GM23338 (cell line): ENCODE results near the gene HOXC5.

ENCODE experiments used
- CREB1 ChIP-seq: fragments of 250-450 bp; sonication (Bioruptor Pico); IDR thresholded peaks from 2 replicates; pipeline ENCODE4 v1.5.0; 2020; ENCODE audit warnings: low read depth, mild to moderate bottlenecking, moderate library complexity
- EZH2 ChIP-seq: fragments of 200-600 bp; sonication (generic); IDR thresholded peaks from one replicate; pipeline ENCODE4 v1.8.0; 2017; ENCODE audit warnings: antibody characterized with exemption, mild to moderate bottlenecking, low read depth; ENCODE audit not compliant: unreplicated experiment
- EZH2phosphoT487 ChIP-seq: fragments of 200-600 bp; sonication (generic); IDR thresholded peaks from one replicate; pipeline ENCODE4 v1.8.1; 2018; ENCODE audit warnings: antibody characterized with exemption; ENCODE audit not compliant: unreplicated experiment
- JUNB ChIP-seq: IDR thresholded peaks from one replicate; pipeline ENCODE4 v1.6.1; 2016; ENCODE audit warnings: antibody characterized with exemption; ENCODE audit not compliant: unreplicated experiment
- NANOG ChIP-seq: IDR thresholded peaks from 2 replicates; pipeline ENCODE4 v1.6.1; 2016; ENCODE audit warnings: antibody characterized with exemption, borderline replicate concordance
- POLR2AphosphoS5 ChIP-seq: IDR thresholded peaks from 2 replicates; pipeline ENCODE4 v1.6.1; 2016; ENCODE audit warnings: antibody characterized with exemption, low read depth
- TF ChIP-seq, protein P1 (sequence below), 2 experiments: fragments of 200-600 bp in 1 of 2; sonication (generic) in 1 of 2; conservative IDR thresholded peaks; 2 replicates each; pipeline versions ENCODE4 v1.5.1 to v1.6.1; 2016 to 2017; ENCODE audit warnings: antibody characterized with exemption in 2 of 2, low read depth in 2 of 2, mild to moderate bottlenecking in 2 of 2, moderate library complexity in 1 of 2
- TF ChIP-seq, protein P2 (sequence below): IDR thresholded peaks from one replicate; pipeline ENCODE4 v1.6.1; 2018; ENCODE audit warnings: antibody characterized with exemption; ENCODE audit not compliant: unreplicated experiment

DNA sequence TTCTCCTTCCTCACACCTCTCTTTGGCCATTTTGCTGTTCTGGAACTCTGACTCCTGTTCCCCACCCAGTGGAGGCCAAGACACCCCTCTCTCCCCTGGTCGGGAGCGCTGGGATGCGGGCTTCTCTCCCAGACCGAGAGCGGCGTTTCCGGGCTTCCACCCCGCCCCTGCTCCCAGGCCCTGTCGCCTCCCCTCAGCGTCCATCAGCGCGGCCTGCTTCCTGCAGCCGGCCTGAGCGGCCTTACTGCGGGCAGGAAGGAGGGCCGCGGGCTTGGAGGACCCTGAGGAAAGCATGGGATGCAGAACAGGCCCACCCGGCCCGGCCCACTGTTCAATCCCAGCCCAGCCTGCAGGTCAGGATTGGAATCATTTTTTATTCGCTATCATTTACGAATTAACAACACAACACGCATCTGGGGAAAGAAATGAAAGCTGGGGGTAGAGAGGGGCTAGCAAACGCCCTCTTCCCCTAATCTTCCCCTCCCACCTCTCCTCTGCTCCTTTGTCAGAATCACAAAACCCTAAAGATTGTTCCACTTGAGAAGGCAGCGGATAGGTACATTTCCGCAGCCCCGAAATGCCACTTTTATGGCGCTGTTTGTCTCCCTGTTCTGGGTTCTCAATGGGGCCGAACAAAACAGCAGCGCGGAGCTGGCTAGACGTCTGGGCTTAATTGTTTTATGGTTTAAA, 27.9 kb upstream of the HOXC5 start:
- TF ChIP-seq, protein P1, sequence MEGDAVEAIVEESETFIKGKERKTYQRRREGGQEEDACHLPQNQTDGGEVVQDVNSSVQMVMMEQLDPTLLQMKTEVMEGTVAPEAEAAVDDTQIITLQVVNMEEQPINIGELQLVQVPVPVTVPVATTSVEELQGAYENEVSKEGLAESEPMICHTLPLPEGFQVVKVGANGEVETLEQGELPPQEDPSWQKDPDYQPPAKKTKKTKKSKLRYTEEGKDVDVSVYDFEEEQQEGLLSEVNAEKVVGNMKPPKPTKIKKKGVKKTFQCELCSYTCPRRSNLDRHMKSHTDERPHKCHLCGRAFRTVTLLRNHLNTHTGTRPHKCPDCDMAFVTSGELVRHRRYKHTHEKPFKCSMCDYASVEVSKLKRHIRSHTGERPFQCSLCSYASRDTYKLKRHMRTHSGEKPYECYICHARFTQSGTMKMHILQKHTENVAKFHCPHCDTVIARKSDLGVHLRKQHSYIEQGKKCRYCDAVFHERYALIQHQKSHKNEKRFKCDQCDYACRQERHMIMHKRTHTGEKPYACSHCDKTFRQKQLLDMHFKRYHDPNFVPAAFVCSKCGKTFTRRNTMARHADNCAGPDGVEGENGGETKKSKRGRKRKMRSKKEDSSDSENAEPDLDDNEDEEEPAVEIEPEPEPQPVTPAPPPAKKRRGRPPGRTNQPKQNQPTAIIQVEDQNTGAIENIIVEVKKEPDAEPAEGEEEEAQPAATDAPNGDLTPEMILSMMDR (conservative IDR thresholded peaks at IDR 0.05; ENCODE audit: low read depth in 2 of 2), result no peak
- TF ChIP-seq POLR2AphosphoS5 (no peak), EZH2 (peak; percentile 95), EZH2phosphoT487 (peak; percentile 19), NANOG (no peak), CREB1 (CRISPR knock-in tag) (no peak), JUNB (no peak)
- TF ChIP-seq, protein P2, sequence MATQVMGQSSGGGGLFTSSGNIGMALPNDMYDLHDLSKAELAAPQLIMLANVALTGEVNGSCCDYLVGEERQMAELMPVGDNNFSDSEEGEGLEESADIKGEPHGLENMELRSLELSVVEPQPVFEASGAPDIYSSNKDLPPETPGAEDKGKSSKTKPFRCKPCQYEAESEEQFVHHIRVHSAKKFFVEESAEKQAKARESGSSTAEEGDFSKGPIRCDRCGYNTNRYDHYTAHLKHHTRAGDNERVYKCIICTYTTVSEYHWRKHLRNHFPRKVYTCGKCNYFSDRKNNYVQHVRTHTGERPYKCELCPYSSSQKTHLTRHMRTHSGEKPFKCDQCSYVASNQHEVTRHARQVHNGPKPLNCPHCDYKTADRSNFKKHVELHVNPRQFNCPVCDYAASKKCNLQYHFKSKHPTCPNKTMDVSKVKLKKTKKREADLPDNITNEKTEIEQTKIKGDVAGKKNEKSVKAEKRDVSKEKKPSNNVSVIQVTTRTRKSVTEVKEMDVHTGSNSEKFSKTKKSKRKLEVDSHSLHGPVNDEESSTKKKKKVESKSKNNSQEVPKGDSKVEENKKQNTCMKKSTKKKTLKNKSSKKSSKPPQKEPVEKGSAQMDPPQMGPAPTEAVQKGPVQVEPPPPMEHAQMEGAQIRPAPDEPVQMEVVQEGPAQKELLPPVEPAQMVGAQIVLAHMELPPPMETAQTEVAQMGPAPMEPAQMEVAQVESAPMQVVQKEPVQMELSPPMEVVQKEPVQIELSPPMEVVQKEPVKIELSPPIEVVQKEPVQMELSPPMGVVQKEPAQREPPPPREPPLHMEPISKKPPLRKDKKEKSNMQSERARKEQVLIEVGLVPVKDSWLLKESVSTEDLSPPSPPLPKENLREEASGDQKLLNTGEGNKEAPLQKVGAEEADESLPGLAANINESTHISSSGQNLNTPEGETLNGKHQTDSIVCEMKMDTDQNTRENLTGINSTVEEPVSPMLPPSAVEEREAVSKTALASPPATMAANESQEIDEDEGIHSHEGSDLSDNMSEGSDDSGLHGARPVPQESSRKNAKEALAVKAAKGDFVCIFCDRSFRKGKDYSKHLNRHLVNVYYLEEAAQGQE, result no peak
